SK-N-MC (cell line): ENCODE data around the gene FAM174C.
"Not testable (repeated sequence)": the region's sequence is repeated elsewhere in the genome, so short reads cannot be mapped to it uniquely, and the experiment has no call there.

Experiments
- DNase-seq: peaks from one replicate; pipeline ENCODE4 v3.0.0-alpha.2; 2011; ENCODE audit warnings: low read depth, low spot score
- H3K27ac ChIP-seq: fragments of 200-600 bp; sonication (generic); 2 replicates; pipeline ENCODE4 v1.5.1; 2016; ENCODE audit warnings: mixed run types
- H3K36me3 ChIP-seq: fragments of 200-600 bp; sonication (generic); 2 replicates; pipeline ENCODE4 v1.6.1; 2017; ENCODE audit warnings: antibody characterized with exemption, low read length, mixed read lengths; ENCODE audit not compliant: insufficient read depth
- H3K4me3 ChIP-seq: fragments of 200-600 bp; sonication (generic); 2 replicates; pipeline ENCODE4 v1.5.1; 2016
- H3K9ac ChIP-seq: fragments of 200-600 bp; sonication (generic); 2 replicates; pipeline ENCODE4 v1.8.0; 2017; ENCODE audit warnings: mixed run types, mixed read lengths; ENCODE audit not compliant: insufficient read length
- H3K9me3 ChIP-seq: fragments of 200-600 bp; sonication (generic); 2 replicates; pipeline ENCODE4 v1.6.1; 2017; ENCODE audit warnings: low read depth, mild to moderate bottlenecking, antibody characterized with exemption, low read length, moderate library complexity, mixed read lengths
- EZH2 ChIP-seq: fragments of 200-600 bp; sonication (generic); IDR thresholded peaks from one replicate; pipeline ENCODE4 v1.6.1; 2017; ENCODE audit warnings: antibody characterized with exemption
- FOXP2 ChIP-seq: optimal IDR thresholded peaks from 2 replicates; pipeline ENCODE3; 2011; ENCODE audit warnings: mild to moderate bottlenecking, moderate library complexity; ENCODE audit not compliant: insufficient read depth; ENCODE audit errors: extremely low read length, control extremely low read depth
- POLR2AphosphoS5 ChIP-seq: IDR thresholded peaks from 2 replicates; pipeline ENCODE4 v1.6.1; 2012; ENCODE audit warnings: mild to moderate bottlenecking, low read depth, low read length, borderline replicate concordance

The FAM174C gene

DNA sequence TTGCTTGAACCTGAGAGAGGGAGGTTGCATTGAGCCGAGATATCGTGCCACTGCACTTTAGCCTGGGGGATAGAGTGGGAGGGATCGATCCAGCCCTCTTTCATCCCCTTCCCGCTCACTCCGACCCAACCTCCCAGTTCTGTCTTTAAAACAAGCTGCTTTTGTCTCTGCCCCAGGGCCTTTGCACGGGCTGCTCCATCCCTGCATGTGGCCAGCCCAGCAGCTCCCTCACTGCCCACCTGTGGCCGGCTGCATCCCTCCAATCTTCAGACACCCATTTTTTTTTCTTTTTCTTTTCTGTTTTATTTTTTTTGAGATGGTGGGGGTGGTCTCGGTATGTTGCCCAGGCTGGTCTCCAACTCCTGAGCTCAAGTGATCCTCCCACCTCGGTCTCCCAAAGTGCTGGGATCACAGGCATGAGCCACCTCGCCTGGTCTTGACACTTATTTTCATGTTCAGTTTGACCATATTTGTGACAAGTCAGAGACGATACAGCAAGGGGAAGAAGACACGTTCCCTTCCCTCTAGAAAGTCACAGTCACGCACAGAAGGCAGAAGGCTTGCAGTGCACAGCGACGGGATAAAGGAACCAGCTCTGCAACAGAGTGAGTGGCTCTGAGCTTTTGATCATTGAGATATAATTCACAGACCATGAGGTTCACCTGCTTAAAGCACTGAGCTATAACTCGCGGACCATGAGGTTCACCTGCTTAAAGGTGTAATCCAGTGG is 42.1 kb downstream of the FAM174C start:
- Histone ChIP-seq H3K36me3 (no peaks in the 10 kb centered on the region), H3K9me3 (no peaks in the 10 kb centered on the region), H3K27ac (no peak overlapping the region), H3K4me3 (no peak overlapping the region), H3K9ac (no peak overlapping the region)
- TF ChIP-seq FOXP2 (no peak), POLR2AphosphoS5 (no peak), EZH2 (no peak)
- DNase-seq: no peak

GRCh38 chr19:1318678-1319471 is 43.5 kb downstream of the FAM174C start:
- no peak overlapping the region for H3K4me3 ChIP-seq

DNA sequence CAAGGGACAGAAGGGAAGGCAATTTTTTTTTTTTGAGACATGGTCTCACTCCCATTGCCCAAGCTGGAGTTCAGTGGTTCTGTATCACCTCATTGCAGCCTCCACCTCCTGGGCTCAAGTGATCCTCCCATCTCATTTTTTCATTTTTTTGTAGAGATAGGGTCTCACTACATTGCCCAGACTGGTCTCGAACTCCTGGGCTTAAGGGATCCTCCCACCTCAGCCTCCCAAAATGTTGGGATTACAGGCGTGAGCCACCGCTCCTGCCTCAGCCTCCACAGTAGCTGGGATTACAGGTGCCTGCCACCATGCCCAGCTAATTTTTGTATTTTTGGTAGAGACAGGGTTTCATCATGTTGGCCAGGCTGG is 44.9 kb downstream of the FAM174C start:
- H3K4me3 ChIP-seq, H3K36me3 ChIP-seq, H3K27ac ChIP-seq, H3K9me3 ChIP-seq, H3K9ac ChIP-seq, DNase-seq: not testable (repeated sequence)

More at GRCh38 chr19:1318678-1319471, 43.5 kb downstream of the FAM174C start:
- no peak overlapping the region for H3K9ac ChIP-seq
- H3K9me3 ChIP-seq: no peaks in the 10 kb centered on the region
- no peak for TF ChIP-seq EZH2
- no peak for TF ChIP-seq POLR2AphosphoS5
- no peak for TF ChIP-seq FOXP2
- no peak overlapping the region for H3K27ac ChIP-seq
- H3K36me3 ChIP-seq: no peaks in the 10 kb centered on the region
- no peak for DNase-seq

DNA sequence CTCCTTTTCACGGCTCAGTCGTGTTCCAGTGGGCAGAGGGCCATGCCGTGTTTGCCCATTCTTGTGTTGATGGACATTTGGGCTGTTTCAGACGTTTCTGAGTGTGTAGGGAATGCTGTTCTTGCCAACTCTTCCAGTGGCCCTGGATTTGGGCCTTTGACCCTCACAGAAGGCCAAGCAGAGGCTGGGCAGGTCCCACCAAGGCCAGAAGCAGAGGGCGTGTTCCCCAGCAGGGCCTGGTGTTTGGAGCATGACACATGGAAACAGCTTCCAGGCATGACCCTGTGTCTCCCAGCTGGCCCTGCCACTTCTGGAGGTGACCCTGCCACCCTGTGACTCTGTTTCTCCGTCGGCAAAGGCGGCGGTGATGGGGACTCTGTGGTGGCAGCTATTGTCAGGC is 46.2 kb downstream of the FAM174C start:
- no peak overlapping the region for H3K4me3 ChIP-seq
- no peak overlapping the region for H3K27ac ChIP-seq
- TF ChIP-seq POLR2AphosphoS5: no peak
- TF ChIP-seq FOXP2: no peak
- TF ChIP-seq EZH2: no peak
- no peak for DNase-seq
- H3K9ac ChIP-seq: no peak overlapping the region
- H3K36me3 ChIP-seq: no peaks in the 10 kb centered on the region
- no peaks in the 10 kb centered on the region for H3K9me3 ChIP-seq

DNA sequence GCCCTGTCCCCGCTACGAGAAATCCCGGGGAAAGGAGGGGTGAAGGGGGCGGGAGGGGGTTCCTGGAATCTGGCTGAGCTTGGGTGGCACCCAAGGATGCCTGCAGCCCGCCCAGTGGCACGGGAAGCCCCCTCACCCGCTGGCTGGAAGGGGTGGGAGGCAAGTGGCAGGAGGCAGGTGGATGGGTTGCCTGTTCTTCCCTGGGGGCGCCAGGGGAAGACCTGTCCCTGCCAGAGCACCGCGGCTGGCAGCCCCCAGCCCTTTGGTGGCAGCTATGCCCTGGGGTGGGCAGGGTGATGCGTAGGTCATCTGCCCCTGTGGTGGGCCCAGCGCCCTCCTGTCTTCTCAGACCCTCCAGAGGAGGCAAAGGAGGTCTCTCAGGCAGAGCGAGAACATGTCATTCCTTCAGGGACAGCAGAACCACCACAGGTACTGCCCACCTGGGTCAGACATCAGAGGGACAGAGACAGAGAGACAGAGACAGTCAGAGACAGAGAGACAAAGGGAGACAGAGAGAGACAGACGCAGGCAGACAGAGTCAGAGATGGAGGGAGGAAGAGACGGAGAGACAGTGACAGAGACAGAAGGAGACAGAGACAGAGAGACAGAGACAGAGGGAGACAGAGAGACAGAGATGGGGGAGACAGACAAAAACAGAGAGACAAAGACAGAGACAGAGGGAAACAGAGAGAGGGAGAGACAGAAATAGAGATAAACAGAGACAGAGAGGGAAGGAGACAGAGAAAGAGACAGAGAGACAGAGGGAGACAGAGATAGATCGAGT is 47.1 kb downstream of the FAM174C start:
- TF ChIP-seq FOXP2 (no peak), POLR2AphosphoS5 (no peak), EZH2 (no peak)
- H3K27ac ChIP-seq: no peak overlapping the region

GRCh38 chr19:1324249-1324805 is 49.0 kb downstream of the FAM174C start:
- Histone ChIP-seq H3K9ac (no peak overlapping the region), H3K4me3 (no peak overlapping the region)

More for the DNA sequence above, 47.1 kb downstream of the FAM174C start:
- DNase-seq: no peak
- H3K9me3 ChIP-seq: no peaks in the 10 kb centered on the region
- H3K36me3 ChIP-seq: no peaks in the 10 kb centered on the region
- no peak overlapping the region for H3K9ac ChIP-seq
- H3K4me3 ChIP-seq: no peak overlapping the region

GRCh38 chr19:1324806-1325567 is 49.7 kb downstream of the FAM174C start:
- no peak overlapping the region for H3K27ac ChIP-seq
- TF ChIP-seq POLR2AphosphoS5 (no peak), EZH2 (no peak), FOXP2 (no peak)
- no peak overlapping the region for H3K4me3 ChIP-seq
- no peaks in the 10 kb centered on the region for H3K9me3 ChIP-seq
- H3K9ac ChIP-seq: no peak overlapping the region
- DNase-seq: no peak
- H3K36me3 ChIP-seq: no peaks in the 10 kb centered on the region

More at GRCh38 chr19:1324249-1324805, 49.0 kb downstream of the FAM174C start:
- Histone ChIP-seq H3K27ac (no peak overlapping the region), H3K36me3 (no peaks in the 10 kb centered on the region), H3K9me3 (no peaks in the 10 kb centered on the region)
- TF ChIP-seq EZH2 (no peak), FOXP2 (no peak), POLR2AphosphoS5 (no peak)
- no peak for DNase-seq
